Activated T-helper 2 cell treated with anti-CD3 and anti-CD28 coated beads, Interferon-gamma antibody, Interleukin-2, Interleukin-4, amounts not matched to agents 10 μg/mL and 5 μg/mL and 100 μg/mL, durations not matched to agents 14 hours and 24 hours and 36 hours (primary cell): ENCODE measurements around the gene OR2M4. TPM values are rescaled to one million over a fixed set of nuclear protein-coding genes. Genes with fewer than 3 reads are reported as not detected.

ENCODE experiments used
- DNase-seq: peaks from one replicate; pipeline ENCODE4 v3.0.0; 2021; ENCODE audit warnings: low spot score
- H3K27ac Mint-ChIP-seq: one replicate; pipeline ENCODE4 v1.8.0; 2021; ENCODE audit warnings: mixed read lengths
- H3K27me3 Mint-ChIP-seq: one replicate; pipeline ENCODE4 v1.8.0; 2021; ENCODE audit warnings: low read depth, mixed read lengths
- H3K36me3 Mint-ChIP-seq: one replicate; pipeline ENCODE4 v1.8.0; 2021; ENCODE audit warnings: low read depth, mixed read lengths
- H3K4me1 Mint-ChIP-seq: one replicate; pipeline ENCODE4 v1.8.0; 2021; ENCODE audit warnings: low read depth, mixed read lengths
- H3K4me3 Mint-ChIP-seq: one replicate; pipeline ENCODE4 v1.8.0; 2021; ENCODE audit warnings: low read depth, mild to moderate bottlenecking, moderate library complexity, mixed read lengths
- H3K9me3 Mint-ChIP-seq: one replicate; pipeline ENCODE4 v1.8.0; 2021; ENCODE audit warnings: mixed read lengths
- intact Hi-C: fragments of 100-400 bp; cut with micrococcal nuclease; formaldehyde crosslinking; loops from one replicate; pipeline ENCODE4 v1.15.1; 2023
- total RNA-seq: library from RNA; stranded (reverse); gene quantifications from 2 replicates; pipeline ENCODE4 v1.2.3, GENCODE V29; 2022

OR2M4 gene
- total RNA-seq, 1 donor from 2014 or later: not detected

DNA sequence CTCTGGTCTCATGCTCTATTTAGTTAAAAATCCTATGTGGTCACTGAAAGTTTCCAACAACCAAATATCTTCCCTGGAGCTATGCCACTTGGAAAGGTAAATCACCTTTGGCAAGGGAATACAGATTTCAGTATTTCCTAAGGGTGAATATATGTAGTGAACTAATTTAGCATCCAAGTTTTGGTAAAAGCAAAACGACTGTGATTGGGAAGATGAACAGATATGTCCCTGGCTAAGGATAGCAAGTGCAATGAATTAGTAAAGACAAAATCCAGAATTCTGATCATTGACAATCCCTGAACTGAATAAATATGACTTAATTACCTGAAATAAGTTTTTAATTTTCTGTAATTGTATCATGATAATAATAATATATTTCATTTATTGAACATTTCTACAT is 46.7 kb downstream of the OR2M4 start, which contains the start of gene OR2T33:
Gene OR2T33, minus strand, starts transcription at position 101 of the 400 bp plus-strand sequence. CDS start 4,162 bp downstream, outside the sequence.
- Mint-ChIP-seq H3K27me3 (no peaks in the 10 kb centered on the region), H3K36me3 (no peaks in the 10 kb centered on the region), H3K4me3 (no peak within 1 kb of the TSS), H3K27ac (no peak within 1 kb of the TSS), H3K4me1 (no peaks in the 10 kb centered on the region), H3K9me3 (no peaks in the 10 kb centered on the region)
- DNase-seq: no peak
- intact Hi-C loops: no loop called here

DNA sequence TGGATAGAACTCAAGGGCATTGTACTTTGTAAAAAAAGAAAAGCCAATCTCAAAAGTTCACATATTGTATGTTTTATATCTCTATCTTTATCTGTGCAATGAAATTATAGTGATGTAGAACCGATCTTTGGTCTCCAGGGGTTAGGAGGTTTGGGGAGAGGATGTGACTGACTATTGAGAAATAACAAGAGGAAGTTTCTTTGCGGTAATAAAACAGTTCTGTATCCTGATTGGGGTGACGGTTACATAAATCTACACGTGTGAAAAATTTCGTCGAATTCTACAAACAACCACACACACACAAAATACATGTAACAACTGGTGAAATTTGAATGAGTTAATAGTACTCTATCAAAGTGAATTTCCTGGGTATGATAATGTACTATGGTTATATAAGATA is 57.2 kb downstream of the OR2M4 start:
- Mint-ChIP-seq H3K36me3 (no peaks in the 10 kb centered on the region), H3K4me1 (no peaks in the 10 kb centered on the region)

More for the DNA sequence above, 57.2 kb downstream of the OR2M4 start:
- intact Hi-C loops: no loop called here
- Mint-ChIP-seq H3K27me3 (no peaks in the 10 kb centered on the region), H3K4me3 (no peak overlapping the region), H3K27ac (no peak overlapping the region), H3K9me3 (no peaks in the 10 kb centered on the region)
- no peak for DNase-seq

Other genes with a start within 250 kb of the OR2M4 start
- not detected in 2 replicates for gene OR2L5, start 217.8 kb upstream of the OR2M4 start, total RNA-seq
- 0.05 and 0.11 TPM in 2 replicates for gene OR2L2, start 201.3 kb upstream of the OR2M4 start, total RNA-seq
- not detected in 2 replicates for gene OR2L3, start 184.6 kb upstream of the OR2M4 start, total RNA-seq
- gene OR2L13, start 136.2 kb upstream of the OR2M4 start, total RNA-seq: not detected in 2 replicates
- gene OR2M5, start 86.3 kb upstream of the OR2M4 start, total RNA-seq: not detected in 2 replicates
- not detected in 2 replicates for gene OR2M2, start 56.6 kb upstream of the OR2M4 start, total RNA-seq
- gene OR2M3, start 34.2 kb upstream of the OR2M4 start, total RNA-seq: not detected in 2 replicates
- gene OR2T33, start 46.6 kb downstream of the OR2M4 start, total RNA-seq: not detected in 2 replicates
- gene OR2T12, start 72.0 kb downstream of the OR2M4 start, total RNA-seq: not detected in 2 replicates
- gene OR2M7, start 93.2 kb downstream of the OR2M4 start, total RNA-seq: not detected in 2 replicates
- not detected in 2 replicates for gene OR14C36, start 117.4 kb downstream of the OR2M4 start, total RNA-seq
- not detected in 2 replicates for gene OR2T4, start 130.2 kb downstream of the OR2M4 start, total RNA-seq
- not detected in 2 replicates for gene OR2T6, start 144.3 kb downstream of the OR2M4 start, total RNA-seq
- not detected in 2 replicates for gene OR2T1, start 171.6 kb downstream of the OR2M4 start, total RNA-seq
- gene OR2T2, start 214.2 kb downstream of the OR2M4 start, total RNA-seq: not detected in 2 replicates
- not detected in 2 replicates for gene OR2T3, start 241.9 kb downstream of the OR2M4 start, total RNA-seq